BJ (cell line): ENCODE data around the gene NANOGP8. TPM values are rescaled to one million over a fixed set of nuclear protein-coding genes. Genes with fewer than 3 reads are reported as not detected.
"Not testable (repeated sequence)": the region's sequence is repeated elsewhere in the genome, so short reads cannot be mapped to it uniquely, and the experiment has no call there.

Source experiments
- CTCF ChIA-PET: fragments of 350-600 bp; formaldehyde crosslinking; extraction: SDS; loops from one replicate; lab custom pipeline; 2021; ENCODE audit warnings: antibody characterized with exemption, inconsistent platforms; lab: Yijun Ruan, JAX
- POLR2A ChIA-PET: fragments of 300-600 bp; sonication (Branson Sonifier 250); formaldehyde crosslinking; extraction: SDS; loops from one replicate; lab custom pipeline; 2021; ENCODE audit warnings: antibody characterized with exemption; lab: Charles Lee
- DNase-seq: peaks from one replicate; pipeline ENCODE4 v3.0.0-alpha.2; 2011; ENCODE audit warnings: low read depth
- H3K27me3 ChIP-seq: 2 replicates; pipeline ENCODE4 v1.6.0; 2011; ENCODE audit warnings: low read length; ENCODE audit not compliant: control insufficient read depth, insufficient read depth
- H3K36me3 ChIP-seq: 2 replicates; pipeline ENCODE4 v1.5.1; 2011; ENCODE audit warnings: low read length; ENCODE audit not compliant: control insufficient read depth, insufficient read depth
- H3K4me3 ChIP-seq: 2 replicates; pipeline ENCODE4 v1.5.1; 2011; ENCODE audit warnings: low read depth, mild to moderate bottlenecking, control low read depth, low read length
- polyA minus RNA-seq: library from RNA; depleted of rRNA, polyadenylated mRNA; stranded (reverse); fragments of >200 nt; gene quantifications from 2 replicates; pipeline ENCODE4 v1.2.3, GENCODE V29; 2011; rRNA and poly(A)+ RNA removed
- polyA plus RNA-seq: library from polyadenylated mRNA; depleted of rRNA; stranded (reverse); fragments of >200 nt; gene quantifications from 2 replicates; pipeline ENCODE4 v1.2.3, GENCODE V29; 2011; rRNA removed
- TF ChIP-seq, protein P1 (sequence below): IDR thresholded peaks from 2 replicates; pipeline ENCODE4 v1.5.1; 2011; ENCODE audit warnings: low read depth, mild to moderate bottlenecking, control low read depth, inconsistent platforms, low read length, moderate library complexity; ENCODE audit not compliant: insufficient read depth

NANOGP8 gene, protein sequence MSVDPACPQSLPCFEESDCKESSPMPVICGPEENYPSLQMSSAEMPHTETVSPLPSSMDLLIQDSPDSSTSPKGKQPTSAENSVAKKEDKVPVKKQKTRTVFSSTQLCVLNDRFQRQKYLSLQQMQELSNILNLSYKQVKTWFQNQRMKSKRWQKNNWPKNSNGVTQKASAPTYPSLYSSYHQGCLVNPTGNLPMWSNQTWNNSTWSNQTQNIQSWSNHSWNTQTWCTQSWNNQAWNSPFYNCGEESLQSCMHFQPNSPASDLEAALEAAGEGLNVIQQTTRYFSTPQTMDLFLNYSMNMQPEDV
- polyA plus RNA-seq (not detected in 2 replicates), polyA minus RNA-seq (0.72 TPM in 1 of 2 replicates, not detected in the other)

DNA sequence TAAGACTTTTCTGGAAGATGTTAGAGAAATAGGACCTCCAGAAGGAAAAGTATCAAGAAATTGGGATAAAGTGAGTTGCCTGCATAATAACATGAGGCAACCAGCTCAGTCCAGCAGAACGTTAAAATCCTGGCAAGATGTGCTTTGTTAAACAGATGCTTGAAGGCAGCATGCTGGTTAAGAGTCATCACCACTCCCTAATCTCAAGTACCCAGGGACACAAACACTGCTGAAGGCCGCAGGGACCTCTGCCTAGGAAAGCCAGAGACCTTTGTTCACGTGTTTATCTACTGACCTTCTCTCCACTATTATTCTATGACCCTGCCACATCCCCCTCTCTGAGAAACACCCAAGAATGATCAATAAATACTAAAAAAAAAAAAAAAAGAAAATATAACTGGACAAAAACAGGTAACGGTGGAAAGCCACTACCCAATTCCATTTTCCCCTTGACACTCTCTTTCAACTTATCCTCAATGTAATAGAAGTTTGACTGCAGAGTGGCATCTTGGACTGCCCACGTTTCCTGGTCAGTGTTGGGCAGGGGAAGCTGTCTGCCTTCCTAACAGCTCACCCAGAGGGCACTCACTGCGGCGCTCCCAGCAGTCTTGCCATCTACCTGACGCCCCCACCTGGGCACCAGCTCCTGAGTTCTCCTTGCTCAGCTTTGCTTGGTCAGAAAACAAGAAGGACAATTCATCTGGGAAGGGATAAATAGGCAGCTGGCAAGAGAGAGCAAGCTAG is at the start of gene NANOGP8:
Gene NANOGP8, minus strand, starts transcription at position 120 of the 744 bp plus-strand sequence. CDS start 185 bp downstream, outside the sequence.
- CTCF ChIA-PET, POLR2A ChIA-PET, H3K36me3 ChIP-seq, H3K4me3 ChIP-seq, H3K27me3 ChIP-seq, DNase-seq: not testable (repeated sequence)

DNA sequence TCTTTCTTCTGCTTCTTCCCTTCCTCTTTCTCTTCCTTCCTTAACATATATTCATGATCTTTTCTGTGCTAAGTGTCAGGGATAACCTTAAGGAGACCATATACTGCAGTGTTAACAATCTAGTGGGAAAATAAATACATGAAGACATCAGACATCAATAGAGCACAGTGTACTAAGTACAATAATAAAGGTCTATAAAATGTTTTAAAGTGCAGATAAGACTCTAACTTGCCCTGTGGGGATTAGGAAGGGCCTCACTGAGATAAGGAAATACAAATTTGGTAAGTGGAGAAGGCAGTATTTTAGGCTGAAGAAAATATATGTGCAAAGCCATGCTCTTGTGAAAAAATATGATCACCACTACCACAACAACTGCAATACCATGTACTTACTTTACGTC is 49.2 kb upstream of the NANOGP8 start:
- TF ChIP-seq, protein P1, sequence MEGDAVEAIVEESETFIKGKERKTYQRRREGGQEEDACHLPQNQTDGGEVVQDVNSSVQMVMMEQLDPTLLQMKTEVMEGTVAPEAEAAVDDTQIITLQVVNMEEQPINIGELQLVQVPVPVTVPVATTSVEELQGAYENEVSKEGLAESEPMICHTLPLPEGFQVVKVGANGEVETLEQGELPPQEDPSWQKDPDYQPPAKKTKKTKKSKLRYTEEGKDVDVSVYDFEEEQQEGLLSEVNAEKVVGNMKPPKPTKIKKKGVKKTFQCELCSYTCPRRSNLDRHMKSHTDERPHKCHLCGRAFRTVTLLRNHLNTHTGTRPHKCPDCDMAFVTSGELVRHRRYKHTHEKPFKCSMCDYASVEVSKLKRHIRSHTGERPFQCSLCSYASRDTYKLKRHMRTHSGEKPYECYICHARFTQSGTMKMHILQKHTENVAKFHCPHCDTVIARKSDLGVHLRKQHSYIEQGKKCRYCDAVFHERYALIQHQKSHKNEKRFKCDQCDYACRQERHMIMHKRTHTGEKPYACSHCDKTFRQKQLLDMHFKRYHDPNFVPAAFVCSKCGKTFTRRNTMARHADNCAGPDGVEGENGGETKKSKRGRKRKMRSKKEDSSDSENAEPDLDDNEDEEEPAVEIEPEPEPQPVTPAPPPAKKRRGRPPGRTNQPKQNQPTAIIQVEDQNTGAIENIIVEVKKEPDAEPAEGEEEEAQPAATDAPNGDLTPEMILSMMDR, result no peak
- no peak for DNase-seq
- H3K36me3 ChIP-seq, result no peaks in the 10 kb centered on the region
- ChIA-PET POLR2A (no interaction called here), CTCF (no interaction called here)
- no peak overlapping the region for H3K4me3 ChIP-seq
- no peaks in the 10 kb centered on the region for H3K27me3 ChIP-seq

DNA sequence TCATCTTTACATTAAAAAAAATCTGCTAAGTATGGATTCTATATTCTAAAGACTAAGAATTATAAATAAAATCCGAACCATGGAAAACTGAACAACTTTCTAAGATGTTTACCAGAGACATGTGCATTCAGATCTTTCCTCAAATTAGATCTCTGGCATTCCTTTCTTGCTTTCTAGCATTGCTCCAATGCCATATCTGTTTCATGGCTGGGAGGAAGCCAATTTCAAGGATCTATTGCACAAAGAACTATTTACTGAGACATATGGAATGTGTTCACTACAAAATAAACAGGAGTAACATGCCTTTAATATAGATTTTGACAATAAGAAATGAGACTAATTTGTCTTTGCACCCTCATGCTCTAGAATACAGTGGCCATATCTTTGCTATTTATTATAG is 45.1 kb upstream of the NANOGP8 start:
- Histone ChIP-seq H3K36me3 (no peaks in the 10 kb centered on the region), H3K27me3 (no peaks in the 10 kb centered on the region), H3K4me3 (no peak overlapping the region)
- ChIA-PET CTCF (no interaction called here), POLR2A (no interaction called here)
- DNase-seq, result no peak
- TF ChIP-seq, protein P1, result no peak

DNA sequence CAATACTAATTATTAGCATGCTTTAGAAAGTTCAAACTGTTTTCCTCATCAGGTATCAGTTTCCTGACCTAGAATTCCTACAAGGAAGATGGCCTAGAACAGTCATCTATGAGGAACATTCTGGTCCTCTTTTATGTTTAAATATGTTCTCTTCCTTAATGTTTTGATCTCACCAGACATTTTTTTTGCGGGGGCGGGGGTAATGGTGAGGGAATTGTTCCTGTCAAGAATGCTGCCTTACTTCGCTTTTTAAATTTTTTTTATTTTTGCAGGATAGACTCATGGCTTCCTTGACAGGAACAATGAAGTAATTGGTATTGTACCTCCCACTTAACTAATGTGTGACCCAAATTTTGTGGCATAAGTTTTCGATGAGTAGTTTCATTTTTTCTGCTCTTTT is 44.3 kb upstream of the NANOGP8 start:
- no peak for DNase-seq
- ChIA-PET CTCF (no interaction called here), POLR2A (no interaction called here)
- Histone ChIP-seq H3K36me3 (no peaks in the 10 kb centered on the region), H3K27me3 (no peaks in the 10 kb centered on the region), H3K4me3 (no peak overlapping the region)
- TF ChIP-seq, protein P1, result no peak

DNA sequence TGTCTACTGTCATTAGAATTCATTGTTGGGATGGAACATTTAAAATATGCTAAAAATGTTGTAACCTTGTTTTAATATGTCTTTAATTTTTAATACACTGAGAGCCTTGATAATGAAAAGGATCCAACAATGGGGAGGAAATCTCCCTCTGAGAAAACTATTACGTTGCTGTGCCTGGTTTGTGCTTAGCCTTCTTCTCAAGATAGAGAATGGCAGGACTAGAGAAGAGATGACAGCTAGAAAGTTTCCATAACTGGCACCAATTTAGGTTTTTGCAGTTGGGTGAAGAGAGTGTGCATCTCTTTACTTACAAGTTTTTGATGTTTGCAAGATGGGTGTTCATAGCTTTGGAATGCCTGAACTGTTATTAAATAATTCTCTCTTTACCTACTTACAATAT is 42.6 kb upstream of the NANOGP8 start:
- no peaks in the 10 kb centered on the region for H3K27me3 ChIP-seq
- ChIA-PET POLR2A (no interaction called here), CTCF (no interaction called here)
- H3K36me3 ChIP-seq, result no peaks in the 10 kb centered on the region
- H3K4me3 ChIP-seq, result no peak overlapping the region
- TF ChIP-seq, protein P1, result no peak
- DNase-seq, result no peak
